GM23248 (cell line): Measurements from ENCODE around the gene TDO2.

Experiments
- EZH2 ChIP-seq: fragments of 200-600 bp; sonication (generic); IDR thresholded peaks from 2 replicates; pipeline ENCODE4 v1.6.1; 2018; ENCODE audit warnings: antibody characterized with exemption, mild to moderate bottlenecking; ENCODE audit not compliant: insufficient read depth, poor library complexity, severe bottlenecking
- EZH2phosphoT487 ChIP-seq: fragments of 200-600 bp; sonication (generic); IDR thresholded peaks from 2 replicates; pipeline ENCODE4 v1.6.1; 2018; ENCODE audit warnings: antibody characterized with exemption, moderate library complexity, mild to moderate bottlenecking, low read depth; ENCODE audit not compliant: insufficient read depth

GRCh38 chr4:155921597-155921996 is 18.1 kb downstream of the TDO2 start:
- TF ChIP-seq EZH2 (no peak), EZH2phosphoT487 (no peak)
